PC-9 (cell line): ENCODE measurements around the gene ANKRD13B.

Experiments used
- CTCF ChIP-seq: fragments of 200-600 bp; sonication (generic); conservative IDR thresholded peaks from 2 replicates; pipeline ENCODE4 v1.6.1; 2017; ENCODE audit warnings: mixed run types, antibody characterized with exemption, mild to moderate bottlenecking, moderate library complexity
- EZH2 ChIP-seq: fragments of 200-600 bp; sonication (generic); IDR thresholded peaks from 2 replicates; pipeline ENCODE4 v1.8.0; 2017; ENCODE audit warnings: antibody characterized with exemption, low read depth

GRCh38 chr17:29569245-29569950, 23.5 kb upstream of the ANKRD13B start:
- no peak for TF ChIP-seq CTCF
- TF ChIP-seq EZH2, result no peak
